GM18907 (cell line): Measurements from ENCODE around the gene NAPB.
A peak's percentile ranks its signal among the peaks of the same experiment; 100 is the strongest.
"Not testable (repeated sequence)": the region's sequence is repeated elsewhere in the genome, so short reads cannot be mapped to it uniquely, and the experiment has no call there.

Experiments used
- ATAC-seq: cut with Tn5 transposase; IDR thresholded peaks from one replicate; pipeline ENCODE4 v1.9.1; 2021; ENCODE audit warnings: mild to moderate bottlenecking, moderate library complexity; ENCODE audit not compliant: unreplicated experiment

The NAPB gene

GRCh38 chr20:23349338-23350195 lies 71.7 kb downstream of the NAPB start:
- peak; percentile 45 for ATAC-seq

DNA sequence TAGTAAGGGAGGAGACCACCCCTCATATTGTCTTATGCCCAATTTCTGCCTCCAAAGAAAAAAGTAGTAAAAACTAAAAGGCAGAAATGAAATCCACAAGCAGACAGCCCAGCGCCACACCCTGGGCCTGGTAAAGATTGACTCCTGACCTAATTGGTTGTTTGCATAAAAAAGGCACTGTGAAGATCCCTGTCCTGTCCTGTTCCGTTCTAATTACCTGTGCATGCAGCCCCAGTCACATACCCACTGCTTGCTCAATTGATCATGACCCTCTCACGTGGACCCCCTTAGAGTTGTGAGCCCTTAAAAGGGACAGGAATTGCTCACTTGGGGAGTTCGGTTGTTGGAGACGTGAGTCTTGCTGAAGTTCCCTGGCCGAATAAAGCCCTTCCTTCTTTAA lies 72.8 kb downstream of the NAPB start:
- not testable (repeated sequence) for ATAC-seq

- ATAC-seq: no peak
These were observed 73.5 kb downstream of the NAPB start for GRCh38 chr20:23347791-23348190.

- ATAC-seq: no peak
These were observed 75.3 kb downstream of the NAPB start for GRCh38 chr20:23346002-23346401.

DNA sequence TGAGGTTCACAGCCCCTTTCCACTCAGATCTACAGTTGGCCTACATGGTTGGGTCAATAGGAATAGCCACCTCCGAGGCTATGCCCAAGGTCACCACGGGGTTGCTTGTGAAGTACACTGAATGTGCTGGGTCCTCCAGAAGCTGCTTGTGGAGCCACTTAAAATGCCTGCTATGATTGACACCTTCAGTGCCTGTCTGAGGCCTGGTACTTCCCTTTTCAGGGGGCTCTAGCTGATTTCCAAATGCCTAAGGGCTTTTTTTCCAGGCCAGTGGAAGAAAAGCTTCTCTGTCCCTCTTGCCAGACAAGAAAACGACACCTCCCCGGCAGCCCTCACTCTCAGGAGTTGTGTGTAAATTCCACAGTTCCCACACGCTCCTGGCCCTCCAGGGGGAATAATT lies 77.0 kb downstream of the NAPB start:
- no peak for ATAC-seq

DNA sequence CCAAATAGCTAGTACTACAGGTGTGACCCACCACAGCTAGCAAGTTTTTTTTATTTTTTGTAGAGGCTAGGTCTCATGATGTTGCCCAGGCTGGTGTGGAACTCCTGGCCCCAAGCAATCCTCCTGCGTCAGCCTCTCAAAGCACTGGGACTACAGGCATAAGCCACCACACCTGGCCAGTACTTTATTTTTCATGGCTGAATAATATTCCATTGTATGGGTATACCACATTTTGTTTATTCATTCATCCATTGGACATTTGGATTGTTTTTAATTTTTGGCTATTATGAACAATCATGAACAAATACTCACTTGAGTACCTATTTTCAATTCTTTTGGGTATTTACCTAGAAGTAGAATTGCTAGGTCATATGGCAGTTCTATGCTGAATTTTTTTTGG lies 77.7 kb downstream of the NAPB start:
- ATAC-seq: no peak

- ATAC-seq: no peak
These were observed 80.2 kb downstream of the NAPB start for GRCh38 chr20:23341073-23341472.

- ATAC-seq: no peak
These were observed 80.8 kb downstream of the NAPB start for GRCh38 chr20:23340524-23340923.

DNA sequence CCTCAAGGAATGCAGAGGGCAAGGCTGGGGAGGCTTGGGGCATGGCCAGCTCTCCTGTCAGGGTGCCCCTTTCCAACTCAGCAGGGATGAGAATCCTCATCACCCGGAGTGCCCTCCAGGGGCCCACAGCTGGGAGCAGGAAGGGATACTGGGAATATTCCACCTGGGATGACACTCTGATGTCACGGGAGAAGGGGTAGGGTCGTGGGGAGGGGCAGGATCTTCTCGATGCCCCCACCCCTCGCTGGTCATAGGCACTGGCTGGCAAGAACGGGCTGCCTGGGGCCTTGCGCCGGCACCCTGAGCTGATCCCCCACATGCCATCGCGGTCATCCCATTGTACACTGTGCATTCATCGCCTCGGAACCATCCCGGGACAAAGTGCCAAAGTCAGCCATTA lies 81.3 kb downstream of the NAPB start:
- no peak for ATAC-seq

- no peak for ATAC-seq
These were observed 84.0 kb downstream of the NAPB start for GRCh38 chr20:23337312-23337711.

DNA sequence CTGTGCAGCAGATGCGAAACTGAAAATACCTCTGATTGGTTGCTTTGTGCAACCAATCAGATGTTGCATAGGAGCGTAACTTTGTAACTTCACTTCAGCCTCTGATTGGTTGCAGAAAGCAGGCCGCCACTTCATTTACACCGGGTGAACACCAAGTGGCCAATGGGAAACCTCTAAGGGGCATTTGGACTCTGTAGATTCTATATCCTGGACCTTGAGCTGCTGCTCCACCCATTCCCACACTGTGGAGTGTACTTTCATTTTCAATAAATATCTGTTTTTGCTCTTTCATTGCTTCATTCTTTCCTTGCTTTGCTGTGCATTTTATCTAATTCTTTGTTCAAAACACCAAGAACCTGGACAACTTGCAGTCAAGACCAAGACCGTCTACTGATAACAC lies 84.8 kb downstream of the NAPB start:
- no peak for ATAC-seq

- no peak for ATAC-seq
These were observed 85.8 kb downstream of the NAPB start for GRCh38 chr20:23335521-23335920.

DNA sequence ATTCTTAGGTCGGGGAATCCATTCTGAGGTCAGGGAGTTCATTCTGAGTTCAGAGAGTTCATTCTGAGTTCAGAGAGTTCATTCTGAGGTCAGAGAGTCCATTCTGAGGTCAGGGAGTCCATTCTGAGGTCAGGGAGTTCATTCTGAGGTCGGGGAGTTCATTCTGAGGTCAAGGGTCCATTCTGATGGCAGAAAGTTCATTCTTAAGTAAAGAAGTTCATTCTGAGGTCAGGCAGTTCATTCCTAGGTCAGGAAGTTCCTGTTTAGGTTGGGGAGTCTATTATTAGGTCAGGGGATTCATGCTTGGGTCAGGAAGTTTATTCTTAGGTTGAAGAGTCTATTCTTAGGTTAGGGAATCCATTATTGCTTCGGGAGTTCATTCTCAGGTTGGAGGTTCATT lies 87.2 kb downstream of the NAPB start:
- no peak for ATAC-seq

DNA sequence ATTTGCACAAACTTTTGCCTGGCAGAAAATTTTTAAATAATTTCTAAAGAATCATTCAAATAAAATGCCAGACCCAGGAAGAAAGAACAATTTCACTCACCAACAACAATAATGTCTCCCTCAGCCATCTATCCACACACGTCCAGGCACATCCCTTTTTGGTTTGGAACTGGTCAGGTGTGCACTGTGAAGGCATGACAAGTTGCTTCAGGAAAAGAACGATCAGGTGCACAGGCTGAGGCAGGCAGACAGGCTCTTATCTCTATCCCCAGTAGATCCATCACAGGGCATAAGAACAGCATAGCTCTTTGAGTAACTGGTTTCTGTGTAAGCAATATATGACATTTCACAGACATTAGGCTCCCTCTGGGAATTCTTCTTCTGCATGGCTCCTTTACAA lies 88.8 kb downstream of the NAPB start:
- no peak for ATAC-seq

DNA sequence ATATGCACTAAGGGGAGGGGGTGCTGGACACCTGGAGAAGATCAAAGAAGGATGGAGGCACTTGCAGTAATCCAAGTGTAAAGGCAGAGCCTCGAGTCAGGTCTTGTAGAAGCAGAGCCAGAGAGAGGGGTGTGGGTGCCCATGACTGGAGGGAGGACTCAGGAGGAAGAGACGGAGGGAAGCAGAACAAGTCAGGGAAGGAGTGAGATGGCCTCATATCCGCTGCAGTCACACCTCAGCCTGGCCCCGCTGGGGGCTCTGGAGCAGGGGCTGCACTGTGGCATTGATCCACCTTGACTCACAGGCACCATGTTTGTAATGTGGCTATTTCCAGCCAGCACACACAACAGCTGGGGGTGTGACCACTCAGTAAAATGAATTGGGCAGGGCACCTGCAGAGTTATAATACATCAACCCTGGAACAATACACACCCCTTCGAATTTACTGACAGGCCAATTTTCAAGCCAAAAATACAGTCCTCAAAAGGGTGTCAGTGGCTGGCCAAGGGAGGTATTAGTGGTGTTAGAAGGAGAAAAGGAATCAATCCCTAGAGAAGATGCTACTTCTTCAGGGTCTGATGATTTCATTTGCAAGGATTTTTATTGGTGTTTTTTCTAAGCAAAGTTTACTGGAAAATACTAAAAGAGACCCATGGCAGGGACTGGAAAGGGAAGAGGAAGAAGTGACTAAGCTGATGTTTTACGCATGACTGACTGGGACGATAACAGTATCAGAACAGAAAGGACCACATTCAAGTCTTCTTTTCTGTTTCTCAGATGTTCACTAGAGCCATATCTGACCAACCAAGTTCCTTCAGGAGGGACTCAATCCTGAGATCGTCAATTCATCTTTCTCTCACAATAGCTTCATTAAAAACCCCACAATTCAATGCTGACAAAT lies 89.6 kb downstream of the NAPB start:
- ATAC-seq: no peak

GRCh38 chr20:23327617-23328333 lies 93.5 kb downstream of the NAPB start:
- ATAC-seq: no peak

- no peak for ATAC-seq
These were observed 94.5 kb downstream of the NAPB start for GRCh38 chr20:23326774-23327173.

GRCh38 chr20:23325107-23325506 lies 96.2 kb downstream of the NAPB start:
- no peak for ATAC-seq
